ENCODE results near the gene SLC6A3.

Gene SLC6A3

GRCh38 chr5:1368236-1368635, 77.0 kb downstream of the SLC6A3 start:
- H2BK15ac ChIP-seq (replicated peaks; ENCODE audit: low read depth) = no peak overlapping the region

GRCh38 chr5:1367149-1367548, 78.1 kb downstream of the SLC6A3 start:
- no peak overlapping the region for H3K4ac ChIP-seq (ENCODE audit: low read depth, low read length)
- H3K36me3 ChIP-seq (ENCODE audit: control insufficient read depth, insufficient read depth, low read length) = no peaks in the 10 kb centered on the region
- H3K27me3 ChIP-seq (ENCODE audit: insufficient read depth, low read length, poor library complexity) = no peaks in the 10 kb centered on the region
- no peak overlapping the region for H2AK5ac ChIP-seq (ENCODE audit: low read length)
- no peak overlapping the region for H3K4me3 ChIP-seq (ENCODE audit: low read length)
- no peak overlapping the region for H3K56ac ChIP-seq (ENCODE audit: low read length)
- H3K27ac ChIP-seq (ENCODE audit: low read depth, low read length) = no peak overlapping the region
- H3K4me1 ChIP-seq (ENCODE audit: control insufficient read depth, low read depth, low read length) = no peaks in the 10 kb centered on the region
- no peaks in the 10 kb centered on the region for H3K79me2 ChIP-seq (ENCODE audit: control insufficient read depth, insufficient read depth, low read length)
- WGBS (ENCODE audit: extremely low coverage, insufficient coverage, low lambda C conversion rate) = no CpG with 5 or more reads among the region's 7 CpGs
- no peak for DNase-seq
- H2BK120ac ChIP-seq (ENCODE audit: low read depth, low read length) = no peak overlapping the region
- H2BK5ac ChIP-seq (ENCODE audit: low read length) = no peak overlapping the region
- H3K23ac ChIP-seq (ENCODE audit: low read length) = no peak overlapping the region
- H3K9ac ChIP-seq (ENCODE audit: low read length) = no peak overlapping the region
- no peak overlapping the region for H3K4me2 ChIP-seq (ENCODE audit: low read length)
- no peak overlapping the region for H3K18ac ChIP-seq (ENCODE audit: low read length)
- no peak overlapping the region for H4K8ac ChIP-seq (ENCODE audit: low read depth, low read length)
- H3K79me1 ChIP-seq (ENCODE audit: low read length) = no peaks in the 10 kb centered on the region
- no peak overlapping the region for H4K5ac ChIP-seq (ENCODE audit: low read length)
- H2BK15ac ChIP-seq (replicated peaks; ENCODE audit: low read depth) = no peak overlapping the region

More at GRCh38 chr5:1368236-1368635, 77.0 kb downstream of the SLC6A3 start:
- Histone ChIP-seq H3K4me1 (ENCODE audit: control insufficient read depth, low read depth, low read length) (no peaks in the 10 kb centered on the region), H4K5ac (ENCODE audit: low read length) (no peak overlapping the region), H3K4ac (ENCODE audit: low read depth, low read length) (no peak overlapping the region), H2AK5ac (ENCODE audit: low read length) (no peak overlapping the region), H3K79me2 (ENCODE audit: control insufficient read depth, insufficient read depth, low read length) (no peaks in the 10 kb centered on the region), H3K4me2 (ENCODE audit: low read length) (no peak overlapping the region), H3K23ac (ENCODE audit: low read length) (no peak overlapping the region), H3K56ac (ENCODE audit: low read length) (no peak overlapping the region), H3K18ac (ENCODE audit: low read length) (no peak overlapping the region), H3K9ac (ENCODE audit: low read length) (no peak overlapping the region), H4K8ac (ENCODE audit: low read depth, low read length) (no peak overlapping the region), H2BK120ac (ENCODE audit: low read depth, low read length) (no peak overlapping the region), H3K27ac (ENCODE audit: low read depth, low read length) (no peak overlapping the region), H3K79me1 (ENCODE audit: low read length) (no peaks in the 10 kb centered on the region), H3K4me3 (ENCODE audit: low read length) (no peak overlapping the region), H2BK5ac (ENCODE audit: low read length) (no peak overlapping the region), H3K36me3 (ENCODE audit: control insufficient read depth, insufficient read depth, low read length) (no peaks in the 10 kb centered on the region), H3K27me3 (ENCODE audit: insufficient read depth, low read length, poor library complexity) (no peaks in the 10 kb centered on the region)
- no peak for DNase-seq
- no CpG with 5 or more reads among the region's 7 CpGs for WGBS (ENCODE audit: extremely low coverage, insufficient coverage, low lambda C conversion rate)

GRCh38 chr5:1366514-1366913, 78.7 kb downstream of the SLC6A3 start:
- Histone ChIP-seq H2AK5ac (ENCODE audit: low read length) (no peak overlapping the region), H2BK15ac (replicated peaks; ENCODE audit: low read depth) (no peak overlapping the region), H3K27me3 (ENCODE audit: insufficient read depth, low read length, poor library complexity) (no peaks in the 10 kb centered on the region), H3K79me1 (ENCODE audit: low read length) (no peaks in the 10 kb centered on the region), H4K8ac (ENCODE audit: low read depth, low read length) (no peak overlapping the region), H3K4me3 (ENCODE audit: low read length) (no peak overlapping the region), H3K79me2 (ENCODE audit: control insufficient read depth, insufficient read depth, low read length) (no peaks in the 10 kb centered on the region), H3K56ac (ENCODE audit: low read length) (no peak overlapping the region), H3K27ac (ENCODE audit: low read depth, low read length) (no peak overlapping the region), H3K4me1 (ENCODE audit: control insufficient read depth, low read depth, low read length) (no peaks in the 10 kb centered on the region), H3K9ac (ENCODE audit: low read length) (no peak overlapping the region), H4K5ac (ENCODE audit: low read length) (no peak overlapping the region), H2BK120ac (ENCODE audit: low read depth, low read length) (no peak overlapping the region), H3K4me2 (ENCODE audit: low read length) (no peak overlapping the region), H2BK5ac (ENCODE audit: low read length) (no peak overlapping the region), H3K4ac (ENCODE audit: low read depth, low read length) (no peak overlapping the region), H3K23ac (ENCODE audit: low read length) (no peak overlapping the region), H3K36me3 (ENCODE audit: control insufficient read depth, insufficient read depth, low read length) (no peaks in the 10 kb centered on the region), H3K18ac (ENCODE audit: low read length) (no peak overlapping the region)
- DNase-seq = no peak
- no CpG with 5 or more reads among the region's 14 CpGs for WGBS (ENCODE audit: extremely low coverage, insufficient coverage, low lambda C conversion rate)

GRCh38 chr5:1364211-1364610, 81.0 kb downstream of the SLC6A3 start:
- Histone ChIP-seq H3K18ac (ENCODE audit: low read length) (no peak overlapping the region), H2BK15ac (replicated peaks; ENCODE audit: low read depth) (no peak overlapping the region), H3K4me2 (ENCODE audit: low read length) (no peak overlapping the region), H3K79me2 (ENCODE audit: control insufficient read depth, insufficient read depth, low read length) (no peaks in the 10 kb centered on the region), H2BK5ac (ENCODE audit: low read length) (no peak overlapping the region), H3K27ac (ENCODE audit: low read depth, low read length) (no peak overlapping the region), H3K4me1 (ENCODE audit: control insufficient read depth, low read depth, low read length) (no peaks in the 10 kb centered on the region), H4K5ac (ENCODE audit: low read length) (no peak overlapping the region), H4K8ac (ENCODE audit: low read depth, low read length) (no peak overlapping the region), H3K4ac (ENCODE audit: low read depth, low read length) (no peak overlapping the region), H2AK5ac (ENCODE audit: low read length) (no peak overlapping the region), H3K4me3 (ENCODE audit: low read length) (no peak overlapping the region), H3K23ac (ENCODE audit: low read length) (no peak overlapping the region), H3K9ac (ENCODE audit: low read length) (no peak overlapping the region), H3K36me3 (ENCODE audit: control insufficient read depth, insufficient read depth, low read length) (no peaks in the 10 kb centered on the region), H2BK120ac (ENCODE audit: low read depth, low read length) (no peak overlapping the region), H3K79me1 (ENCODE audit: low read length) (no peaks in the 10 kb centered on the region), H3K56ac (ENCODE audit: low read length) (no peak overlapping the region), H3K27me3 (ENCODE audit: insufficient read depth, low read length, poor library complexity) (no peaks in the 10 kb centered on the region)
- WGBS (ENCODE audit: extremely low coverage, insufficient coverage, low lambda C conversion rate) = no CpG with 5 or more reads among the region's 9 CpGs
- no peak for DNase-seq

GRCh38 chr5:1363581-1363980, 81.7 kb downstream of the SLC6A3 start:
- H2BK15ac ChIP-seq (replicated peaks; ENCODE audit: low read depth) = no peak overlapping the region
- H3K27ac ChIP-seq (ENCODE audit: low read depth, low read length) = no peak overlapping the region
- H3K18ac ChIP-seq (ENCODE audit: low read length) = no peak overlapping the region
- H4K8ac ChIP-seq (ENCODE audit: low read depth, low read length) = no peak overlapping the region
- no peaks in the 10 kb centered on the region for H3K79me2 ChIP-seq (ENCODE audit: control insufficient read depth, insufficient read depth, low read length)
- no peaks in the 10 kb centered on the region for H3K36me3 ChIP-seq (ENCODE audit: control insufficient read depth, insufficient read depth, low read length)
- WGBS (ENCODE audit: extremely low coverage, insufficient coverage, low lambda C conversion rate) = no CpG with 5 or more reads among the region's 16 CpGs
- no peak overlapping the region for H4K5ac ChIP-seq (ENCODE audit: low read length)
- H3K79me1 ChIP-seq (ENCODE audit: low read length) = no peaks in the 10 kb centered on the region
- H3K4ac ChIP-seq (ENCODE audit: low read depth, low read length) = no peak overlapping the region
- H3K56ac ChIP-seq (ENCODE audit: low read length) = no peak overlapping the region
- H3K4me1 ChIP-seq (ENCODE audit: control insufficient read depth, low read depth, low read length) = no peaks in the 10 kb centered on the region
- H2BK120ac ChIP-seq (ENCODE audit: low read depth, low read length) = no peak overlapping the region
- no peak overlapping the region for H3K4me3 ChIP-seq (ENCODE audit: low read length)
- no peak overlapping the region for H3K23ac ChIP-seq (ENCODE audit: low read length)
- H3K27me3 ChIP-seq (ENCODE audit: insufficient read depth, low read length, poor library complexity) = no peaks in the 10 kb centered on the region
- no peak overlapping the region for H3K4me2 ChIP-seq (ENCODE audit: low read length)
- no peak overlapping the region for H2AK5ac ChIP-seq (ENCODE audit: low read length)
- H2BK5ac ChIP-seq (ENCODE audit: low read length) = no peak overlapping the region
- no peak for DNase-seq
- H3K9ac ChIP-seq (ENCODE audit: low read length) = no peak overlapping the region

- no peak overlapping the region for H2AK5ac ChIP-seq (ENCODE audit: low read length)
These were observed 82.1 kb downstream of the SLC6A3 start for GRCh38 chr5:1363160-1363559.

More at GRCh38 chr5:1363160-1363559, 82.1 kb downstream of the SLC6A3 start:
- no peak for DNase-seq
- Histone ChIP-seq H3K23ac (ENCODE audit: low read length) (no peak overlapping the region), H3K79me1 (ENCODE audit: low read length) (no peaks in the 10 kb centered on the region), H3K36me3 (ENCODE audit: control insufficient read depth, insufficient read depth, low read length) (no peaks in the 10 kb centered on the region), H3K27ac (ENCODE audit: low read depth, low read length) (no peak overlapping the region), H3K4me1 (ENCODE audit: control insufficient read depth, low read depth, low read length) (no peaks in the 10 kb centered on the region), H2BK15ac (replicated peaks; ENCODE audit: low read depth) (no peak overlapping the region), H3K9ac (ENCODE audit: low read length) (no peak overlapping the region), H3K27me3 (ENCODE audit: insufficient read depth, low read length, poor library complexity) (no peaks in the 10 kb centered on the region), H4K8ac (ENCODE audit: low read depth, low read length) (no peak overlapping the region), H3K18ac (ENCODE audit: low read length) (no peak overlapping the region), H3K4me3 (ENCODE audit: low read length) (no peak overlapping the region), H3K4me2 (ENCODE audit: low read length) (no peak overlapping the region), H3K79me2 (ENCODE audit: control insufficient read depth, insufficient read depth, low read length) (no peaks in the 10 kb centered on the region), H2BK120ac (ENCODE audit: low read depth, low read length) (no peak overlapping the region), H2BK5ac (ENCODE audit: low read length) (no peak overlapping the region), H4K5ac (ENCODE audit: low read length) (no peak overlapping the region), H3K56ac (ENCODE audit: low read length) (no peak overlapping the region), H3K4ac (ENCODE audit: low read depth, low read length) (no peak overlapping the region)
- no CpG with 5 or more reads among the region's 6 CpGs for WGBS (ENCODE audit: extremely low coverage, insufficient coverage, low lambda C conversion rate)

All from mesendoderm (in vitro differentiated cells).